Vagina (tissue), 2 donors: Measurements from ENCODE around the gene SPATA16.

Experiments used
- POLR2AphosphoS5 ChIP-seq, 2 donors: sonication (generic); formaldehyde crosslinking; IDR thresholded peaks; one replicate each; pipeline ENCODE4 v1.9.0; 2017; ENCODE audit warnings: antibody characterized with exemption in 2 of 2, mild to moderate bottlenecking in 2 of 2, low read depth in 1 of 2; ENCODE audit not compliant: insufficient read depth in 1 of 2
- TF ChIP-seq, protein P1 (sequence below), 3 experiments: fragments of 450-650 bp in 2 of 3; fragments of 200-600 bp in 1 of 3; sonication (generic) in 1 of 3; IDR thresholded peaks; one replicate each; pipeline ENCODE4 v1.5.1; 2017 to 2019; ENCODE audit warnings: antibody characterized with exemption in 3 of 3, mild to moderate bottlenecking in 2 of 3, moderate library complexity in 2 of 3

DNA sequence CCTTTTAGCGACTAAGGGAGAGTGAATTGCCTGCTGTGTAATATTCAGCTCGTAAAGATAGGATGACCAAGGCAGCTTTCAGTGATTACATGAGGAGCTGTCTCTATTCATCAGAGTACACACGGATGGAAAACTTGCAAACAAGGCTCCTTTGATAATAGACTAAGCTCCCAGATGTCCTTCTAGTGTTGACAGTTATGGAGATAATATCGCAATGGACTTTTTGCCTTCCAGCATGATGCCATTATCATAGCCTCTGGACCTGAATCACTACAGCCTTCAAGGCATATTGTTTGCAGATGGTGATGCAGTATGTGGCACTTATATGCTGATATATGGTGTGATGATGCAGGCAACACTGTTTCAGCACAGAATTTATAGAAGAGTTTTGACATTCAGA is 296.6 kb downstream of the SPATA16 start:
- TF ChIP-seq, protein P1, sequence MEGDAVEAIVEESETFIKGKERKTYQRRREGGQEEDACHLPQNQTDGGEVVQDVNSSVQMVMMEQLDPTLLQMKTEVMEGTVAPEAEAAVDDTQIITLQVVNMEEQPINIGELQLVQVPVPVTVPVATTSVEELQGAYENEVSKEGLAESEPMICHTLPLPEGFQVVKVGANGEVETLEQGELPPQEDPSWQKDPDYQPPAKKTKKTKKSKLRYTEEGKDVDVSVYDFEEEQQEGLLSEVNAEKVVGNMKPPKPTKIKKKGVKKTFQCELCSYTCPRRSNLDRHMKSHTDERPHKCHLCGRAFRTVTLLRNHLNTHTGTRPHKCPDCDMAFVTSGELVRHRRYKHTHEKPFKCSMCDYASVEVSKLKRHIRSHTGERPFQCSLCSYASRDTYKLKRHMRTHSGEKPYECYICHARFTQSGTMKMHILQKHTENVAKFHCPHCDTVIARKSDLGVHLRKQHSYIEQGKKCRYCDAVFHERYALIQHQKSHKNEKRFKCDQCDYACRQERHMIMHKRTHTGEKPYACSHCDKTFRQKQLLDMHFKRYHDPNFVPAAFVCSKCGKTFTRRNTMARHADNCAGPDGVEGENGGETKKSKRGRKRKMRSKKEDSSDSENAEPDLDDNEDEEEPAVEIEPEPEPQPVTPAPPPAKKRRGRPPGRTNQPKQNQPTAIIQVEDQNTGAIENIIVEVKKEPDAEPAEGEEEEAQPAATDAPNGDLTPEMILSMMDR (IDR thresholded peaks at IDR 0.05), result no peak
- no peak for TF ChIP-seq POLR2AphosphoS5 (IDR thresholded peaks at IDR 0.05; ENCODE audit: insufficient read depth in 1 of 2, low read depth in 1 of 2)
